Fibroblast of the aortic adventitia (primary cell): ENCODE measurements around the gene RECK. TPM values are rescaled to one million over a fixed set of nuclear protein-coding genes. Genes with fewer than 3 reads are reported as not detected.
A peak's percentile ranks its signal among the peaks of the same experiment; 100 is the strongest.

Experiments used
- DNase-seq: peaks from one replicate; pipeline ENCODE4 v3.0.0-alpha.2; 2010; ENCODE audit warnings: low read depth
- H3K4me3 ChIP-seq: 2 replicates; pipeline ENCODE4 v1.5.1; 2011; ENCODE audit warnings: low read depth, mild to moderate bottlenecking, control low read depth, low read length, moderate library complexity
- total RNA-seq: library from RNA; depleted of rRNA; stranded (reverse); fragments of >200 nt; gene quantifications from 2 replicates; pipeline ENCODE4 v1.2.3, GENCODE V29; 2012; ENCODE audit warnings: low replicate concordance
- TF ChIP-seq, protein P1 (sequence below): IDR thresholded peaks from 2 replicates; pipeline ENCODE4 v1.5.1; 2011; ENCODE audit warnings: mild to moderate bottlenecking, low read length, control low read depth, inconsistent platforms; ENCODE audit not compliant: insufficient read depth

RECK gene
- total RNA-seq, 1 donor = 61.8 TPM

DNA sequence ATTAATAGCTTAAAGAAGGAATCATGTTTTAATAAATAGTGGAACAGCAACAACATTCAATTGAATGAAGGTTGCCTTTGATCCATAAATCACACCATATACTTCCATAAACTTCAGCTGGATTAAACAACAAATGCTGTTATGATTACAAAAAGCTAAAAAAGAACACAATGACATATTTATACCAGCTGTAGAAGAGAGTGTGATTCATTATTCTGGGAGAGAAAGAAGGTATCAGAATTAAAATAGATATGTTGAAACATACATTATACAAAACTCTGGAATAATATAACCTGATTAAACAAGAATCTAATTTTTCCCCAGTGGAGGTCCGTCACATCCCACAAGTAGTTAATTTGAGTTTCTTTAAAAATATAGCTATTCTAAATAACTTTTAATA, 7.5 kb upstream of the RECK start:
- TF ChIP-seq, protein P1, sequence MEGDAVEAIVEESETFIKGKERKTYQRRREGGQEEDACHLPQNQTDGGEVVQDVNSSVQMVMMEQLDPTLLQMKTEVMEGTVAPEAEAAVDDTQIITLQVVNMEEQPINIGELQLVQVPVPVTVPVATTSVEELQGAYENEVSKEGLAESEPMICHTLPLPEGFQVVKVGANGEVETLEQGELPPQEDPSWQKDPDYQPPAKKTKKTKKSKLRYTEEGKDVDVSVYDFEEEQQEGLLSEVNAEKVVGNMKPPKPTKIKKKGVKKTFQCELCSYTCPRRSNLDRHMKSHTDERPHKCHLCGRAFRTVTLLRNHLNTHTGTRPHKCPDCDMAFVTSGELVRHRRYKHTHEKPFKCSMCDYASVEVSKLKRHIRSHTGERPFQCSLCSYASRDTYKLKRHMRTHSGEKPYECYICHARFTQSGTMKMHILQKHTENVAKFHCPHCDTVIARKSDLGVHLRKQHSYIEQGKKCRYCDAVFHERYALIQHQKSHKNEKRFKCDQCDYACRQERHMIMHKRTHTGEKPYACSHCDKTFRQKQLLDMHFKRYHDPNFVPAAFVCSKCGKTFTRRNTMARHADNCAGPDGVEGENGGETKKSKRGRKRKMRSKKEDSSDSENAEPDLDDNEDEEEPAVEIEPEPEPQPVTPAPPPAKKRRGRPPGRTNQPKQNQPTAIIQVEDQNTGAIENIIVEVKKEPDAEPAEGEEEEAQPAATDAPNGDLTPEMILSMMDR = no peak
- DNase-seq = no peak
- no peak overlapping the region for H3K4me3 ChIP-seq

DNA sequence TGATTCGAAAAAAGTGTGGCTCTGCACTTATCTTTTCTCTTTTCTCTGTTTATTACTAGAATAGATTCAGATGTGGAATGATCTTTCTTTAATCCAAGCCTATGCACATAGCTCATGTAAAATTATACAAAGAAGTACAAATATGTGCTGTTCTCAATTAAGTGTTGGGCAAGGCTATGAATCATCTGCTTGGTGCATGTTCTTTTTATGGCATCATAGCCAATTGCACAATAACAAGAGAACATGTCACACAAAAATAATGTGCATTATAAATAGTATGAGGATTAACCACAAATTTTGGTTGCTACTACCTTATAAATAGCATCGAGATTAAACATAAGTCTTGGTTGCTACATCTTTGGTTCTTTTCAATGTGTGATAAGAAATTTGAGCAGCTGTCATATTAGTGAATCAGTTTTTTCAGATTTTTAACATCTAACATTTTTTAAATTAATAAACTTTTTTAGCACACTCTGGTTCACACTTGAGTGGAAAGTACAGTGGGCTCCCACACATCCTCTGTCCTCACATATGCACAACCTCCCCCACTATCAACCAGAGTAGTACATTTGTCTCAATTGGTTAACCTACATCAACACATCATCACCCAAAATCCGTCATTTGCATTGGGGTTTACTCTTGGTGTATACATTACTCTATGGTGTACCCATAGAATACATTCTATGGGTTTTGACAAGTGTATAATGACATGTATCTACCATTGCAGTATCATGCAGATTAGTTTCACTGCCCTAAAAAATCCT, 6.8 kb upstream of the RECK start:
- no peak overlapping the region for H3K4me3 ChIP-seq
- DNase-seq = peak; percentile 98
- TF ChIP-seq, protein P1 = no peak

DNA sequence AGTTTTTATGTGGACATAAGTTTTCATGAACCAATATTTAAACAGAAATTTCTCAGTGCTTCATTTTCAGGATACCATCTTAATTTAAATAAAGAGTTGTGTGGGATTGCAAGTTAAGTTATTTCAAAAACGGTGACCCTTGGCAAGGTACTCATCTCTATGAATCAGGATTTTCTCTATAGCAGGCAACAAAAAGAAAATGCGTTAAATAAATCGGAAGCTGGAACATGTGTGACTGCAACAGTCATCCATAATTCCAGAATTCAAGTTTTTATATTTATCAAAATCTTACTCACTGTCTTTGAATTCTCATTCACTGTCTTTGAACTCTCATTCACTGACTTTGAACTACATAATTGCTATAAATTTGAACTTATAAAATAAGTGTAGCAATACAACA, 5.8 kb upstream of the RECK start:
- DNase-seq = no peak
- H3K4me3 ChIP-seq = no peak overlapping the region

DNA sequence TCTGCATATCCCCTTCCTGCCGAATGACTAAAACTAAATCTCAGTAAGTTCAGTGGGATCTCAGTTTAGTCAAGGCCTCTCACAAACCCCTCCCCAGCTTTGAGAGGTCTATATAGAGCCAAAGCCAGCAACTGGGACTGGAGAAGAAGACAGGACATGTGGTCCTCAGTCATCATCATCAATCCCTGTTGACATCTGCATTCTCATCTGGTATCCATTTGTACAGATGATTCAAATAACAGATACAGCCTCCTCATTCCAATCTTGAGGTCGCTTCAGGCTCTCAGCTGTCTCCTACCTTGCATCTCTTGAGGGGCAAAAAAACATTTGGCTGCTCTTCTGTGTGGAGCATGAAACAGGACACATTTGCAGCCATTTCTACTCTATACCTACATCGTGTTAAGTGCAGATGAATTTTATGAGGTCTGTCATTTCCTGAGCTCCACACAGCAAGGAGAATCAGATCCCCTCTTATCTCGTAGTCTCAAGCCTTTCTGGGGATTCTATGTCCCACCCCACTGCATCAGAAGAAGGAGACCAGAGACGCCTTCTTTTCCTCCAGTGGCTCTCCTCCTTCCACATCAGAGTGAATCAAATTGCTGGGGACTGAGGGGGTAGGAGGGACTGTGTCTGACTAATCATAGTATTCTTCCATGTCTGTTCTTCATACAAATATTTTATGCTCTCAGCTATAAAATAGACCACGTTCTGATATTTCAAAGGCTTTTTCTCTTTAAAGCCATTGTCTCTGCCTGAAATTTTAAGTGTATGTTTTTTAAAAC, 4.7 kb upstream of the RECK start:
- no peak for DNase-seq
- H3K4me3 ChIP-seq = no peak overlapping the region

More for the DNA sequence above, 5.8 kb upstream of the RECK start:
- TF ChIP-seq, protein P1 = no peak

DNA sequence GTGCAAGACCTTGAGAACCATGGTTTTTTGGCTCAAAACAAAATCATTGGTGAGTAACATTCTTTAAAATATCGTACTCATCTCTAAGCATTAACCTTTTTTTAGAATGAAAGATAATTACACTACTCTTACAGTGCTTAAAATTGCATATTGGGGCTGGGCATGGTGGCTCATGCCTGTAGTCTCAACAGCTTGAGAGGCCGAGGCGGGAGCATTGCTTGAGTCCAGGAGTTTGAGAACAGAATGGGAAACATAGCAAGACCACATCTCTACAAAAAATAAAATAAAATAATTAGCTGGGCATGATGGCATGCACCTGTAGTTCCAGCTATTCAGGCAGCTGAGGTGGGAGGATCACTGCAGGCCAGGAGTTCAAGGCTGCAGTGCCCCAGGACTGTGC, 2.9 kb upstream of the RECK start:
- no peak overlapping the region for H3K4me3 ChIP-seq
- no peak for DNase-seq
- TF ChIP-seq, protein P1 = no peak

More for the DNA sequence above, 4.7 kb upstream of the RECK start:
- TF ChIP-seq, protein P1 = no peak

DNA sequence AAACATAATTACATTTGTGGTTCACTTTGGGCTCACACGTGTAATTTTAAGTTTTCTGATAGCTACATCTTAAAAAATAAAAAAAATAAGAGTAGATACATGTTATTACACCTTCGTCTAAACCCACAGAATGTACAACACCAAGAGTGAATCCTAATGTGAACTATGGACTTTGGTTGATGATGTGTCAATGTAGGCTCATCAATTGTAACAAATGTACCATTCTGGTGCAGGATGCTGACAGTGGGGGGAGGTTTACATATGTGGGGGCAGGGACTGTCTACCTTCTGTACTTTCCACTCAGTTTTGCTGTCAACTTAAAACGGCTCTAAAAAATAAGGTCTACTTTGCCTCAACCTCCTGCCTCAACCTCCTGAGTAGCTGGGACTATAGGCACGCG, 2.5 kb upstream of the RECK start:
- no peak overlapping the region for H3K4me3 ChIP-seq
- TF ChIP-seq, protein P1 = no peak
- no peak for DNase-seq
